ENCODE measurements around the gene RCBTB2.

The RCBTB2 gene

DNA sequence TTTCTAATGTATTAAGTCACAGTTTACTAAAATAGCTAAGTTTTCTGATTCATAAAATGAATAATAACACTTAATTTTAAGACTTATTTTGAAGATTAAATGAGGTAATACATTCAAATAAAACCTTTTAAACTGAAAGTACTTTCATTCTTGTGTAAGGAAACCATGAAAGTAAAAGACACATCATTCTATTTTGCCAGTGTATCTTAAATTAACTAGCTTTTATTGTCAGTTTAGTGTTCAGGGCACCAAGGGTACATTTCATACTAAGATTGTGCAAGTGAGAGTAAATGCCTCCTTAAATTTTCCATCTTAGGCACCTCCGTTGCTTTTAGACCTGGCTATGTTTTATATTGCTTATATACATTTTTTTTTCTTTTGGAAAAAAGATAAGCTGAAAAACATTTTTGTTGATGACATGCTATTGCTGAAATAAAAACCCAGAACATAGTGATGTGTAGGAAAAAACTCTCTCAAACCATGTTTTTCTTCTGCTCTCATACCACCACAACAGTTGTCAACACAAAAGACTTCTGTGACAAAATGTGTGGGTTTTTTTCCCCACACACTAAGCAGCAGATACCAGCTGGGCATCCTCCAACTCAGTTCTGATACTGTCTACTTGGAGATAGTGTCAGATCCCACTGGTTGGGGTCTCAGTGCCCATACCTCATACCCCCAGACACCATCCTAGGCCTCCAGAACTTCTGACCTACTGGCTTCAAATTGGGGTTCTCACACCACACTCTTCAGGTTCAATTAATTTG is 89.3 kb downstream of the RCBTB2 start:
- no peak for DNase-seq
